Measurements from ENCODE around the gene IGF2R. TPM values are rescaled to one million over a fixed set of nuclear protein-coding genes. Genes with fewer than 3 reads are reported as not detected.

Gene IGF2R
- polyA plus RNA-seq, 1 donor (not counting 4 experiments of a cell fraction or from before 2014, with no cell fraction given): 40.9 TPM

DNA sequence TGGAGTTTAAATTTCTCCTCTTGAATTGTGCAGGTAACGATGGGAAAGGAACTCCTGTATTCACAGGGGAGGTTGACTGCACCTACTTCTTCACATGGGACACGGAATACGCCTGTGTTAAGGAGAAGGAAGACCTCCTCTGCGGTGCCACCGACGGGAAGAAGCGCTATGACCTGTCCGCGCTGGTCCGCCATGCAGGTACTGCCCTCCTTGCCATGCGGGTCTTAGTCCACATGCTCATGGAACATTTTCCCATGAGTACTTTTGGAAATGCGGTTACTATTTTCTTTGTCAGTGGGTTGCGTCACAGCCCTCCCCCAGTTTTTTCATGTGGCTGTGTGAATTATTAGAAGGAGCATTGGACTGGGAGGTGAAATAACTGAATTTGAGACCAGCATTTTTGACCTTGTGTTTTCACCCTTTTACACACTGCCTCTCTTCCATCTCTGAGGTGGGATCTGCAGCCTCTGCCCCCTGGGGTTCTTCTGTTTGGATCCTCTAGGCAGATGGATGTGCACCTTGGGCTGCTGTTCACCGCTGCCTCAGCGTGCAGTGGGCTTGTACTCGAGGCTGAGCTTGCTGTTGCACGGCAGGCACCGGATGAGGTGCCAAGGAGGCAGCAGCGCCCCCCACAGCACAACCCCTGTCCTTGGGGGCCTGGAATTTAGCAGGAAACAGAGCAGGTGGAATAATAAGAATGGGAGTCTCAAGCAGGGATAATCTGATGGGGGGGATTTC lies 71.8 kb downstream of the IGF2R start:
- DNase-seq (ENCODE audit: low read depth, low spot score) (no peak), FAIRE-seq (no peak)
- Histone ChIP-seq H3K9me3 (ENCODE audit: control insufficient read depth, low read depth, low read length) (no peaks in the 10 kb centered on the region), H3K9ac (ENCODE audit: control insufficient read depth, extremely low read depth, insufficient read depth, low read length) (peak overlapping the region; percentile 29), H2AFZ (ENCODE audit: control insufficient read depth, low read length) (no peak overlapping the region), H3K9me1 (ENCODE audit: control insufficient read depth, extremely low read depth, insufficient read depth, low read length) (peaks cover 7% of the 10 kb centered on the region), H3K4me2 (ENCODE audit: control insufficient read depth, extremely low read depth, insufficient read depth, low read depth, low read length) (no peak overlapping the region), H3K4me3 (ENCODE audit: control insufficient read depth in 2 of 3, extremely low read depth in 1 of 3, insufficient read depth in 2 of 3, low read depth in 1 of 3, low read length in 3 of 3) (no peak overlapping the region), H3K36me3 (ENCODE audit: control insufficient read depth in 2 of 2, extremely low read depth in 1 of 2, insufficient read depth in 2 of 2, low read length in 2 of 2) (peaks cover 13 to 28% of the 10 kb centered on the region in 2 experiments), H3K4me1 (ENCODE audit: control insufficient read depth, extremely low read depth, insufficient read depth, low read length) (peaks cover 54% of the 10 kb centered on the region), H3K27ac (ENCODE audit: control insufficient read depth, insufficient read depth, low read length) (peak overlapping the region; percentile 73), H3K27me3 (ENCODE audit: control insufficient read depth, extremely low read depth, insufficient read depth, low read length) (no peaks in the 10 kb centered on the region), H3K79me2 (ENCODE audit: control insufficient read depth, insufficient read depth, low read length) (no peaks in the 10 kb centered on the region), H4K20me1 (ENCODE audit: control insufficient read depth, extremely low read depth, insufficient read depth, low read length) (peaks cover 5% of the 10 kb centered on the region)
- TF ChIP-seq CTCF (optimal IDR thresholded peaks at IDR 0.05 in 1 of 3, IDR thresholded peaks at IDR 0.05 in 1 of 3, conservative IDR thresholded peaks at IDR 0.05 in 1 of 3; ENCODE audit: extremely low read depth in 1 of 3, insufficient read depth in 2 of 3, low read length in 3 of 3): no peak
- no peak for TF ChIP-seq EZH2 (IDR thresholded peaks at IDR 0.05; ENCODE audit: low read length)
- dilution Hi-C loops (cut with MboI; ENCODE audit: extremely low pct_ligation_motif_present, low sequenced_read_pairs): no loop called here

DNA sequence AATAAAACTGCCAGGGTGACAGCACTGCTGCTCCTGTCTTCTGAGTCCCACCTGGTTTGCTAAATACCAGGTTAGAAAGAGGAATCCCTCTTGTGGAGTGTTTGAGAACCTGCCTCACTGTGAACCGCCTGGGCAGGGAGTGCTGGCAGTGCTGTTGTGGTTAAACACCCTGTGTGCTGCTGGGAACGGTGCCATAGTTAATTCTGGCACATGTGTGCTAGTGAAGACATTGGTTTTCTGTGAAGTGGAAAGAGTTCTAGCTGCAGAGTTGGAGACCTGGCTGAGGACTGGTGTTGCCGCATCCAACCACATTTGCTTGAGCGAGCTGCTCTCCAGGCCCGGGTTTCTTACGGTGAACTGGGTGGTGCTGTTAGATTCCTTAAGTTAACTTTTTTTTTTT lies 72.7 kb downstream of the IGF2R start:
- H3K4me3 ChIP-seq (ENCODE audit: control insufficient read depth in 2 of 3, extremely low read depth in 1 of 3, insufficient read depth in 2 of 3, low read depth in 1 of 3, low read length in 3 of 3): no peak overlapping the region
- no peak for DNase-seq (ENCODE audit: low read depth, low spot score)
- H3K4me1 ChIP-seq (ENCODE audit: control insufficient read depth, extremely low read depth, insufficient read depth, low read length): peaks cover 45% of the 10 kb centered on the region
- no peaks in the 10 kb centered on the region for H3K9me3 ChIP-seq (ENCODE audit: control insufficient read depth, low read depth, low read length)
- peak overlapping the region; percentile 72 for H3K4me2 ChIP-seq (ENCODE audit: control insufficient read depth, extremely low read depth, insufficient read depth, low read depth, low read length)
- H3K27me3 ChIP-seq (ENCODE audit: control insufficient read depth, extremely low read depth, insufficient read depth, low read length): no peaks in the 10 kb centered on the region
- no peak for TF ChIP-seq EZH2 (IDR thresholded peaks at IDR 0.05; ENCODE audit: low read length)
- peak; percentile 61 to 65 (median 61) for TF ChIP-seq CTCF (optimal IDR thresholded peaks at IDR 0.05 in 1 of 3, IDR thresholded peaks at IDR 0.05 in 1 of 3, conservative IDR thresholded peaks at IDR 0.05 in 1 of 3; ENCODE audit: extremely low read depth in 1 of 3, insufficient read depth in 2 of 3, low read length in 3 of 3)
- H4K20me1 ChIP-seq (ENCODE audit: control insufficient read depth, extremely low read depth, insufficient read depth, low read length): peaks cover 5% of the 10 kb centered on the region
- H2AFZ ChIP-seq (ENCODE audit: control insufficient read depth, low read length): no peak overlapping the region
- peak; percentile 75 for FAIRE-seq
- no peaks in the 10 kb centered on the region for H3K79me2 ChIP-seq (ENCODE audit: control insufficient read depth, insufficient read depth, low read length)
- dilution Hi-C loops (cut with MboI; ENCODE audit: extremely low pct_ligation_motif_present, low sequenced_read_pairs): no loop called here
- H3K36me3 ChIP-seq (ENCODE audit: control insufficient read depth in 2 of 2, extremely low read depth in 1 of 2, insufficient read depth in 2 of 2, low read length in 2 of 2): peaks cover 15 to 35% of the 10 kb centered on the region in 2 experiments
- H3K9me1 ChIP-seq (ENCODE audit: control insufficient read depth, extremely low read depth, insufficient read depth, low read length): peaks cover 7% of the 10 kb centered on the region
- H3K9ac ChIP-seq (ENCODE audit: control insufficient read depth, extremely low read depth, insufficient read depth, low read length): peak overlapping the region; percentile 39
- H3K27ac ChIP-seq (ENCODE audit: control insufficient read depth, insufficient read depth, low read length): peak overlapping the region; percentile 73

Data from keratinocyte (primary cell).